Trophoblast cell (in vitro differentiated cells and primary cell): ENCODE results near the gene APBA2.

Experiments used
- DNase-seq, 2 donors: peaks; one replicate each; pipeline ENCODE4 v3.0.0-alpha.2; 2016
- H2AFZ ChIP-seq: 2 replicates; pipeline ENCODE4 v1.6.1; 2013; ENCODE audit warnings: low read length, moderate library complexity, mild to moderate bottlenecking; ENCODE audit not compliant: insufficient read depth, poor library complexity
- H2AK5ac ChIP-seq: 2 replicates; pipeline ENCODE4 v1.6.1; 2013; ENCODE audit warnings: mild to moderate bottlenecking, low read length
- H2BK120ac ChIP-seq: 2 replicates; pipeline ENCODE4 v1.6.1; 2013; ENCODE audit warnings: low read length, mild to moderate bottlenecking, moderate library complexity; ENCODE audit not compliant: insufficient read depth, poor library complexity
- H2BK12ac ChIP-seq: 2 replicates; pipeline ENCODE4 v1.6.1; 2013; ENCODE audit warnings: mild to moderate bottlenecking, low read length, moderate library complexity
- H2BK5ac ChIP-seq: 2 replicates; pipeline ENCODE4 v1.6.1; 2013; ENCODE audit warnings: low read length, low read depth, moderate library complexity, mild to moderate bottlenecking; ENCODE audit not compliant: poor library complexity
- H3K14ac ChIP-seq: 2 replicates; pipeline ENCODE4 v1.6.1; 2013; ENCODE audit warnings: mild to moderate bottlenecking, low read length
- H3K18ac ChIP-seq: 2 replicates; pipeline ENCODE4 v1.6.1; 2013; ENCODE audit warnings: mild to moderate bottlenecking, low read length
- H3K23ac ChIP-seq: 2 replicates; pipeline ENCODE4 v1.6.1; 2013; ENCODE audit warnings: low read length
- H3K27ac ChIP-seq: 2 replicates; pipeline ENCODE4 v1.5.1; 2013; ENCODE audit warnings: low read depth, mild to moderate bottlenecking, inconsistent platforms, low read length, moderate library complexity
- H3K27me3 ChIP-seq: 2 replicates; pipeline ENCODE4 v1.6.1; 2013; ENCODE audit warnings: inconsistent platforms, mild to moderate bottlenecking, low read length, moderate library complexity; ENCODE audit not compliant: insufficient read depth
- H3K36me3 ChIP-seq, 2 experiments: 1 replicate in 1 of 2; 2 replicates in 1 of 2; pipeline ENCODE4 v1.6.1; 2013; ENCODE audit warnings: low read length in 2 of 2, mild to moderate bottlenecking in 2 of 2, moderate library complexity in 1 of 2; ENCODE audit not compliant: insufficient read depth in 2 of 2, control insufficient read depth in 1 of 2
- H3K4ac ChIP-seq: 2 replicates; pipeline ENCODE4 v1.6.1; 2013; ENCODE audit warnings: low read depth, mild to moderate bottlenecking, low read length, moderate library complexity
- H3K4me1 ChIP-seq, 2 experiments: 1 replicate in 1 of 2; 2 replicates in 1 of 2; pipeline ENCODE4 v1.6.1; 2013; ENCODE audit warnings: low read length in 2 of 2, mild to moderate bottlenecking in 2 of 2, moderate library complexity in 1 of 2; ENCODE audit not compliant: insufficient read depth in 2 of 2, control insufficient read depth in 1 of 2
- H3K4me2 ChIP-seq: 2 replicates; pipeline ENCODE4 v1.6.1; 2013; ENCODE audit warnings: inconsistent platforms, mild to moderate bottlenecking, low read length, moderate library complexity
- H3K4me3 ChIP-seq: 2 replicates; pipeline ENCODE4 v1.5.1; 2013; ENCODE audit warnings: mild to moderate bottlenecking, low read depth, low read length, inconsistent platforms
- H3K79me1 ChIP-seq: one replicate; pipeline ENCODE4 v1.6.1; 2013; ENCODE audit warnings: low read length
- H3K79me2 ChIP-seq: 2 replicates; pipeline ENCODE4 v1.6.1; 2013; ENCODE audit warnings: low read length, mild to moderate bottlenecking; ENCODE audit not compliant: control insufficient read depth, insufficient read depth, poor library complexity
- H3K9ac ChIP-seq: 2 replicates; pipeline ENCODE4 v1.6.1; 2013; ENCODE audit warnings: mild to moderate bottlenecking, low read length
- H3K9me3 ChIP-seq: 2 replicates; pipeline ENCODE4 v1.6.1; 2013; ENCODE audit warnings: low read depth, mild to moderate bottlenecking, control low read depth, inconsistent platforms, low read length; ENCODE audit not compliant: insufficient read depth
- H4K12ac ChIP-seq: 2 replicates; pipeline ENCODE4 v1.6.1; 2013; ENCODE audit warnings: low read depth, mild to moderate bottlenecking, low read length, moderate library complexity
- H4K8ac ChIP-seq: 2 replicates; pipeline ENCODE4 v1.6.1; 2013; ENCODE audit warnings: low read depth, mild to moderate bottlenecking, low read length, moderate library complexity
- H4K91ac ChIP-seq: one replicate; pipeline ENCODE4 v1.6.1; 2013; ENCODE audit warnings: low read depth, mild to moderate bottlenecking, low read length, moderate library complexity
- WGBS: extraction: QIAGEN DNeasy Blood & Tissue Kit; methylation state at CpG from one replicate; pipeline ENCODE4 v1.1.7; 2013; ENCODE audit warnings: missing lambda C conversion rate; ENCODE audit not compliant: insufficient read length, insufficient coverage; ENCODE audit errors: extremely low coverage; 5-methylcytosine and 5-hydroxymethylcytosine counted together

The APBA2 gene

DNA sequence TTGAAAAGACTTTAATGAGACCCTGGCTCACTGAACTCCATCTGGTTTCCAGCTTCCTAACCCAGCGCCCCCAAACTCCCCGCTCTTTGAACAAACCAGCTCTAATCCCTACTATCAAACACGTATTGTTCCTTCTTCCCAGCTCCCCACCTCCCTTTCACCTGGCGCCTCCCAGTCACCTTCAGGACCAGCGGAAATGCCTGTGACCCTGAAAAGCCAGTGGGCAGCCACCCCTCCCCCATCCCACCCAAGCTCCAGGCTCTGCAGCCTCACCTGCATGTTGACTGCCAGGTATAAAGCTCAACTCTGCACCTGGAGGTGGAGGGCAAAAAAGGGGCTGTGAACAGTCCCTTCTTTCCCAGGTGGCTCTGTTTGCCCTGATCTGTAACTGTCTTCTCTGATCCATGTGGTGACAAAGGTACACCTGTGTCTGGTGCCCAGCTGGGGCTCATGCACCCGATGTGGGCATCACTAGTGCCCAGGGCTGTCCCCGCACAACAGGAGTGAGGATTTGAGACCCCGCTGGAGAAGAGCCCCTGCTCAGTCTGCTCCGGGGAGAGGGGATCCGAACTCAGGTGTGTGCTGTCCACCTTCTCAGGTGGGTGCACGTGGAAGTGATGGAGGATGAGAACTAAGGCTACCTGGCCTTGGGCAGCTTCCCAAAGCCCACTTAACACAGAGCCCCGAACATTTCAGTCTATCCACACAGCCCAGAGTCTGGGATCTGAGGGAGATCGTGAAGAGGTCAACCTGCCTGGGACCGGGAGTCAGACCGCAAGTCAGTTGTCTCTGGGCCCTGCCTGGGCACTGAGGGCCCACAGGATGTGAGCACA lies 254.9 kb downstream of the APBA2 start:
- Histone ChIP-seq H4K12ac (no peak overlapping the region), H2BK120ac (no peak overlapping the region), H2BK5ac (no peak overlapping the region), H3K23ac (no peak overlapping the region), H3K79me2 (no peaks in the 10 kb centered on the region), H3K36me3 (no peaks in the 10 kb centered on the region), H3K27ac (no peak overlapping the region), H3K27me3 (no peaks in the 10 kb centered on the region), H4K8ac (no peak overlapping the region), H3K4me3 (no peak overlapping the region), H3K14ac (no peak overlapping the region), H3K79me1 (no peaks in the 10 kb centered on the region), H3K4ac (no peak overlapping the region), H3K18ac (no peak overlapping the region), H3K9me3 (peaks cover 5% of the 10 kb centered on the region), H4K91ac (no peak overlapping the region), H2AFZ (no peak overlapping the region), H3K4me2 (peak overlapping the region; percentile 38), H2BK12ac (no peak overlapping the region), H3K4me1 (peaks cover 2 to 8% of the 10 kb centered on the region in 2 experiments), H2AK5ac (no peak overlapping the region), H3K9ac (no peak overlapping the region)
- no peak for DNase-seq
- WGBS, result no CpG with 5 or more reads among the region's 15 CpGs

DNA sequence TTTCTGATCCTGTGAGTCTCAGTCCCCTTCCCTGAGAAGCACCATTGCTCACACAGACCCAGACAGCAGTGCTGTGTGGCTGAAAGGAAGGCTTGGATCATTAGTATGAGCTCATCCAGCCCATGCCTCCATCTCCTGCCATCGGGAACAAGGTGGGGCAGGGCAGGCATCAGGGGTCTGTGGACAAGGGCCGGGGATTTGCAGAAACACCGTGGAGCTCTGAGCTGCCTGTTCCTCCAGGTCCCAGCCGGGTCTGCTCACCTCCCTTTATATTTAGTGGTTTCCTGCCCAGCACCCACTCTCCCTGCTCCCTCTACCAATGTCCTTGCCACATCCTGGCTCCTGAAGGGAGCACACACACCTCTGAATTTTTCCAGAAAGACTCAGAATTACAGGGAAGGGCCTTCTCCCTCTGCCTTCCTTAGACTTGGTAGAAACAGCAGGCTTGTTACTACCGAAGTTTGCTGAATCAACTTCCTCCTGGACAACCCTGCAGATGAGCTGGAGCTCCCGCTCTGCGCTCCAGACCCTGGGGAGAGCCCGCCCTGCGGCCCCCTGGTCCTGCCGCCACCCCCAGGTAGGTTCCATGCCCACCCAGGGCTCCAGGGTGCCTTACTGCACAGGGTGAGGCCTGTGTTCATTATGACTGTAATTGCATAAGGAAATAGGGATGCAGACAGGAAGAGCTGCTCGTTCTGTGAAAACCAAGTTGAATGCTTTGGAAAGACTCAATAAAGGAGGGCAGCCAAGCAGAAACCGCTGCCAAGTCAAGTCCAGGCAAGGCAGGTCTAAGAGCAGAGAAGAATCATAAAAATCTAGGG lies 255.7 kb downstream of the APBA2 start:
- DNase-seq, result no peak
- no peak overlapping the region for H3K4me3 ChIP-seq
- H2AFZ ChIP-seq, result no peak overlapping the region
- no peaks in the 10 kb centered on the region for H3K79me2 ChIP-seq
- H4K12ac ChIP-seq, result no peak overlapping the region
- no peak overlapping the region for H2BK120ac ChIP-seq
- peaks cover 2 to 8% of the 10 kb centered on the region in 2 experiments for H3K4me1 ChIP-seq
- no CpG with 5 or more reads among the region's 12 CpGs for WGBS
- H3K23ac ChIP-seq, result no peak overlapping the region
- peaks cover 5% of the 10 kb centered on the region for H3K9me3 ChIP-seq
- no peak overlapping the region for H2BK5ac ChIP-seq
- H2BK12ac ChIP-seq, result no peak overlapping the region
- no peaks in the 10 kb centered on the region for H3K27me3 ChIP-seq
- H2AK5ac ChIP-seq, result no peak overlapping the region
- H3K4me2 ChIP-seq, result no peak overlapping the region
- no peak overlapping the region for H3K9ac ChIP-seq
- no peaks in the 10 kb centered on the region for H3K36me3 ChIP-seq
- H3K79me1 ChIP-seq, result no peaks in the 10 kb centered on the region
- no peak overlapping the region for H3K27ac ChIP-seq
- no peak overlapping the region for H3K18ac ChIP-seq
- H4K8ac ChIP-seq, result no peak overlapping the region
- H4K91ac ChIP-seq, result no peak overlapping the region
- no peak overlapping the region for H3K14ac ChIP-seq
- no peak overlapping the region for H3K4ac ChIP-seq

GRCh38 chr15:29142129-29142747 lies 256.5 kb downstream of the APBA2 start:
- H2AFZ ChIP-seq, result no peak overlapping the region
- no peak overlapping the region for H3K23ac ChIP-seq
- H3K18ac ChIP-seq, result no peak overlapping the region
- no peak overlapping the region for H2AK5ac ChIP-seq
- no peaks in the 10 kb centered on the region for H3K79me2 ChIP-seq
- no peak overlapping the region for H3K4me3 ChIP-seq
- H4K12ac ChIP-seq, result no peak overlapping the region
- no peak overlapping the region for H3K4me2 ChIP-seq
- H3K27ac ChIP-seq, result no peak overlapping the region
- H3K79me1 ChIP-seq, result no peaks in the 10 kb centered on the region
- H3K9ac ChIP-seq, result no peak overlapping the region
- peaks cover 2 to 8% of the 10 kb centered on the region in 2 experiments for H3K4me1 ChIP-seq
- H3K4ac ChIP-seq, result no peak overlapping the region
- peaks cover 5% of the 10 kb centered on the region for H3K9me3 ChIP-seq
- H2BK5ac ChIP-seq, result no peak overlapping the region
- no peak for DNase-seq
- H4K8ac ChIP-seq, result no peak overlapping the region
- no peaks in the 10 kb centered on the region for H3K36me3 ChIP-seq
- no peak overlapping the region for H3K14ac ChIP-seq
- H3K27me3 ChIP-seq, result no peaks in the 10 kb centered on the region
- no peak overlapping the region for H4K91ac ChIP-seq
- no peak overlapping the region for H2BK120ac ChIP-seq
- no CpG with 5 or more reads among the region's 8 CpGs for WGBS
- H2BK12ac ChIP-seq, result no peak overlapping the region

- Histone ChIP-seq H3K14ac (no peak overlapping the region), H3K4me1 (peaks cover 2 to 8% of the 10 kb centered on the region in 2 experiments), H3K9me3 (peaks cover 5% of the 10 kb centered on the region), H4K8ac (no peak overlapping the region), H3K18ac (peak overlapping the region; percentile 14), H3K4me2 (no peak overlapping the region), H3K79me1 (no peaks in the 10 kb centered on the region), H2BK120ac (no peak overlapping the region), H2BK5ac (no peak overlapping the region), H2AFZ (no peak overlapping the region), H3K9ac (no peak overlapping the region), H2AK5ac (no peak overlapping the region), H4K12ac (no peak overlapping the region), H4K91ac (no peak overlapping the region), H3K23ac (no peak overlapping the region), H3K27me3 (no peaks in the 10 kb centered on the region), H2BK12ac (no peak overlapping the region), H3K4me3 (no peak overlapping the region), H3K27ac (no peak overlapping the region), H3K79me2 (no peaks in the 10 kb centered on the region), H3K36me3 (no peaks in the 10 kb centered on the region), H3K4ac (no peak overlapping the region)
- no CpG with 5 or more reads among the region's 5 CpGs for WGBS
- DNase-seq, result no peak
These were observed 257.5 kb downstream of the APBA2 start for GRCh38 chr15:29143293-29143692.
